Hepatocyte (in vitro differentiated cells): ENCODE results near the gene SRD5A1.

Source experiments
- CTCF ChIP-seq: fragments of 200-600 bp; sonication (generic); IDR thresholded peaks from 2 replicates; pipeline ENCODE4 v1.5.1; 2016; ENCODE audit warnings: antibody characterized with exemption, mild to moderate bottlenecking; ENCODE audit not compliant: poor library complexity
- EZH2 ChIP-seq: fragments of 200-600 bp; sonication (generic); IDR thresholded peaks from 2 replicates; pipeline ENCODE4 v1.6.1; 2016; ENCODE audit warnings: antibody characterized with exemption, mild to moderate bottlenecking, borderline replicate concordance
- EZH2phosphoT487 ChIP-seq: fragments of 200-600 bp; sonication (generic); IDR thresholded peaks from one replicate; pipeline ENCODE4 v1.6.1; 2018; ENCODE audit warnings: antibody characterized with exemption, mild to moderate bottlenecking, low read depth, moderate library complexity; ENCODE audit not compliant: unreplicated experiment, severe bottlenecking

- TF ChIP-seq CTCF (no peak), EZH2 (no peak), EZH2phosphoT487 (no peak)
Observed at GRCh38 chr5:6719417-6719816, 86.2 kb downstream of the SRD5A1 start.
